ENCODE measurements around the gene CLIC2.
"Not testable (repeated sequence)": the region's sequence is repeated elsewhere in the genome, so short reads cannot be mapped to it uniquely, and the experiment has no call there.

Gene CLIC2

DNA sequence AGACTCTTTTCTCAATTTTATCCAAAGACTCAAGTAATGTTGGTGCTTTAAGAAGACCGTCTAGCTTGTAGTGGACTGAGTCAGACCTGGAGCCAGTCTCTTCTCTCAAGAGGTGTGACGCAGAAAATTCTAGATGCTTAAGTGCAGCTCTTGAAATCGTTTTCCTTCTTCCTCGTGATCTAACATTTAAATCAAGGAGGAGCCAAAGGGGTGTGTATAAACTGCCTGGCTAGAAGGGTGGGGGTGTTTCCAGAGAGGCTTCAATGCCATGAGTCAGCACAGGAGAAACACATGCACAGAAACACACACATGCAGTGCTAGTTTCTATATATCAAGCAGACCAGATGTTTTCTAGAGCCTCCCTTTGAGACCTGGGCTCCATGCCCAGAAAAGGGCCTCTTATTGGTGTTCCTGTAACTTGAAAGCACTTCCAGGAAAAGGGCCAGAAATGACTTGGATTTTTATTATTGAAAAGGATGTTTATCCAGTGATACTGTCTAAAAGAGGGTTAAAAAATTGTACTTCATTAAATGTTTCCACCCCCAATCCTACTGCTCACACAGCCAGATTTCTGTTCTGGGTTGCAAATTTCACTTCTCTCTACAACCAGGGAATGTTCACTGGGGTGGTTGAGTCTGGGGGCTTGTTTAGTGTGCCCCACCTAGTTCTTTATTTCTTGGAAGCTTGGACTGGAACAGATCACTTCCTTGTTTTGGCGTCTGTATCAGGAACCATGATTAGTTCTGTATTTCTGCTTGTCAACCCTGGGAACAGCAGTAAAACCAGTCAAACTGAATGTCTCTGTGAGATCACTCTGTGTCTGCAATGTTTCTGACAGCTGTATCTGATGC is at the start of gene CLIC2:
Gene CLIC2, minus strand, starts transcription at position 129 of the 851 bp plus-strand sequence. CDS start 187 bp downstream, outside the sequence.
- peak; percentile 4 to 36 for DNase-seq

DNA sequence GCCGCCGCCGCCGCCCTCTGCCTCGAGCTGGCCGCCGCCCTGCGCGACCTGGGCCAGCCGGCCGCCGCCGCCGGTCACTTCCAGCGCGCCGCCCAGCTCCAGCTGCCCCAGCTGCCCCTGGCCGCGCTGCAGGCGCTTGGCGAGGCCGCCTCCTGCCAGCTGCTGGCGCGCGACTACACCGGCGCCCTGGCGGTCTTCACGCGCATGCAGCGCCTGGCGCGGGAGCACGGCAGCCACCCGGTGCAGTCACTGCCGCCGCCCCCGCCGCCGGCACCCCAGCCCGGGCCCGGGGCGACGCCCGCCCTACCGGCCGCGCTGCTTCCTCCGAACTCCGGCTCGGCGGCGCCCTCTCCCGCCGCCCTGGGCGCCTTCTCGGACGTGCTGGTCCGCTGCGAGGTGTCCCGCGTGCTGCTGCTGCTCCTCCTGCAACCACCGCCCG is 48.1 kb upstream of the CLIC2 start:
- DNase-seq, result not testable (repeated sequence)

DNA sequence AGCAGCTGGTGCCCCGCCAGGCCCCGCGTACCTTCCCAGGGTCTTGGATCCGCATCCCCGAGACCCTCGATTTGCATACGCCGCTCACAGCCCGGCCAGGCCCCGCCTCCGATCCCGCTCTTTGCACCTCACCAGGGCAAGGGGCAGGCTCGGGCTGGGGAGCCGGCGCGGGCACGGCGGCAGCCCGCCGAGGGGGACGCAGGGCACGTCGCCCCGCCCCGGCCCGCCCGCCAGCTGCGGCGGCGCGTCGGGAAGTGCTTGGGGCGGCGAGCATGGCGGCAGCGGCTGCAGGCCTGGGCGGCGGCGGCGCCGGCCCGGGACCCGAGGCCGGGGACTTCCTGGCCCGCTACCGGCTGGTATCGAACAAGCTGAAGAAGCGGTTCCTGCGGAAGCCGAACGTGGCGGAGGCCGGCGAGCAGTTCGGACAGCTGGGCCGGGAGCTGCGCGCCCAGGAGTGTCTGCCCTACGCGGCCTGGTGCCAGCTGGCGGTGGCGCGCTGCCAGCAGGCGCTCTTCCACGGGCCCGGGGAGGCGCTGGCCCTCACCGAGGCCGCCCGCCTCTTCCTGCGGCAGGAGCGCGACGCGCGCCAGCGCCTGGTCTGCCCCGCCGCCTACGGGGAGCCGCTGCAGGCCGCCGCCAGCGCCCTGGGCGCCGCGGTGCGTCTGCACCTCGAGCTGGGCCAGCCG is 47.6 kb upstream of the CLIC2 start, which contains the start of gene F8A2:
Gene F8A2, plus strand, starts transcription at position 253 of the 686 bp plus-strand sequence. Its CDS starts 20 bp downstream, at position 273.
- not testable (repeated sequence) for DNase-seq

DNA sequence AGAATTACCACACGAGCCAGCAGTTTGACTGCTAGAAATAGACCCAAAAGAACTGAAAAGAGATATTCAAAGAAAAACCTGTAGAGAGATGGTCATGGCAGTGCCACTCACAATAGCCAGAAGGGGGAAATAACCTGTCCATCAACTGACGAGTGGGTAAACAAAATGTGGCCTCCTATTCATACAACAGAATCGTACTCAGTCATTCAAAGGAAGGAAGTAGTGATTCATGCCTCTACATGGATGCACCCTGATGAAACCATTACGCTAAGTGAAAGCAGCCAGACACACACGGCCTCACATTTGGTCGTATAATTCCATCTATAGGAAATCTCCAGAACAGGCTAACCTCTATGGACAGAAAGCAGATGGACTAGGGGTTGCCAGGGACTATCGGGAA is 45.4 kb upstream of the CLIC2 start:
- not testable (repeated sequence) for DNase-seq

DNA sequence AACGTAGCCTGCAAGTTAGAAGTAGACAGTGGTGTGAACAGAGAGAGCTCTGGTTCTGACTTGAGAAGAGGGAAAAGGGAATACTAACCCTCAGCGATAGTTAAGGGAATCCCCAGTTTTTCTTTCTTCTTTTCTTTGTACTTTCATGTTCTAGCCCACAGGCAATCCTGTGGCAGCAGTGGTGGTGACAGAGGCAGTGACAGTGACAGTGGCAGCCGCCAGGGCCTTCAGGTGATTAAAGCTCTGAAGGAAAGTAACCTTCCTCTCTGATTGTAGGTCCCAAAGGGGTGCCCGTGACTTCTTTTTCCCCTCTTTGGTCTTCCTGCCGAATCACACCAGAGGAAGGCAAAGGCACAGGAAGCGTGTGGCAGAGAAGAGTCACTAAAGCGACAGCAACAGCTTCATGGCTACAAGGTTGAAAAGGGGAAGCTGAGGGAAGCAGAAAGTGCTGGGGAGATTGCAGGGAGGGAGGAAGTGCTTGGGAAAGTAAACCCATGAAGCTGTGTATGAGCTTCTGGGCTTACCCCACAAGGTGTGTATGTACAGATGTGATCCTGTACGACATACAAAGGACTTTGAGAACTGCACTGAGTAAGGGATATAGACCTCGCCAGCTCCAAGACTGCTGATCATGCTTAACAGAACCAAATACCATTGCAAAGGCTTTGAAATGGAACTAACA is 39.5 kb upstream of the CLIC2 start:
- not testable (repeated sequence) for DNase-seq

DNA sequence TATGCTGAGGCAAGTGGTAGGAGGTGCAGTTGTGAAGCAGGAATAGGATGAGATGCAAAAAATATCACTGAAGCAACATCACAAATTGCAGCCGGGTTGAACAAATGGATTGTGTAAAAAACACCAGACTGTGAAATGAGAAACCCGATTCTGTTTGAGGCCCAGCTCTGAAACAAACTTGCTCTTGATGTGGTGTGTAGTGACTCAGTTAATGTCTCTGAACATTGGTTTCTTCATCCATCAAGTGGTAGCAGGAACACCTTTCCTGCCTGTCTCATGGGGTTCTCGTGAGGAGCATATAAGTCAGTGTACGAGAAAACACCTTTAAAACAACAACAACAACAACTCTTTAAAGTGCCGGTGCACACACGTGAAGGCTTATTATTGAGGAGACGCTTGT is 29.3 kb upstream of the CLIC2 start:
- not testable (repeated sequence) for DNase-seq

DNA sequence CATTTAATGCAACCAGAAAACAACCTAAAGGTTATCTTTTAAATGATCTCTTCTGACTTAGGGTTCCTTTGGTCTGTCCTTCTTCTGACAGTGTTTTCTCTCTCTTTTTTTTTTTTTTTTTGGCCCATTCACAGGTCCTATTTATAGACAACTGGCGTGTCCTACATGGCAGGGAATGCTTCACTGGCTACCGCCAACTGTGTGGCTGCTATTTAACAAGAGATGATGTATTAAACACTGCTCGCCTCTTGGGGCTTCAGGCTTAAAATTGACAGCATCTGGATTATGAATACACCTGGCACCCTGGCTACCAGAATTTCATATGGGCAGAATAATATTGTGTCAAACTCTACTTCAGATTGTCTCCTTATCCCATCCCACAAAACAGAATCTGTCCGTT is 15.0 kb upstream of the CLIC2 start:
- DNase-seq, result not testable (repeated sequence)

DNA sequence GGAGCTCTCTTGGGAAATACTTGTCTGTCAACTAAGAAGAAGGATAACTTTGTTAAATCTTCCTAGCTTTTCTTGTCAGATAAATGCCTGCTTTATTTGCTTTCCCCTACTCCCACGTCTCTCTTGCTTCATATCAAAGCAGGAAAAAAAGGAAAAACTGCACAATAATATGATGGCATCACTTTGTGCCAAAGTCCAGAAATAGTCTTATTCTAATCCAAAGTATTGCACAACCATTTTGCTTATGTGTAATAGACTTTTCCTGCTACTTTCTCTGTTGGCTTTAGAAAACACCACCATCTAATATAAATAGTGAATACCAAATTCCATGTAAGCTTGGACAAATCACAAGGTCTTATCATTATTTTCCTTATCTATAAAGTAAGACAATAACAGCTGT is 11.3 kb upstream of the CLIC2 start:
- not testable (repeated sequence) for DNase-seq

DNA sequence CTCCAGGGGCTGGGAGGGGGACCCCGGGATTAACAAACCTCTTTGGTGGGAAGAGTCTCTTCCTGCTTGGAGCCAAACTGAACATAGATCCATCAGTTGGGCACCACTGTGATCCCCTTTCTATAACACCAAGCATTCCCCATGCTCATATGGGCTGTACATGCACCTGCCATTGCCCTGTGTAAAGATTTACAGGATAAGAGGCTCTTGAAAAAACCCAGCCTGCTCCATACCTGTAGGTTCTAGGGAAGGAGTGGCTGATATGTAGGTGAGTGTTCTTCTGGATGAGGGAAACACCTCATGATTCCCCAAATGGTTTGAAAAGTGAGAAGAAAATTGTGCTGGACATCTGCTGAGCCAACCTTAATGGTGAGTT is 911 bp upstream of the CLIC2 start:
- DNase-seq, result not testable (repeated sequence)

DNA sequence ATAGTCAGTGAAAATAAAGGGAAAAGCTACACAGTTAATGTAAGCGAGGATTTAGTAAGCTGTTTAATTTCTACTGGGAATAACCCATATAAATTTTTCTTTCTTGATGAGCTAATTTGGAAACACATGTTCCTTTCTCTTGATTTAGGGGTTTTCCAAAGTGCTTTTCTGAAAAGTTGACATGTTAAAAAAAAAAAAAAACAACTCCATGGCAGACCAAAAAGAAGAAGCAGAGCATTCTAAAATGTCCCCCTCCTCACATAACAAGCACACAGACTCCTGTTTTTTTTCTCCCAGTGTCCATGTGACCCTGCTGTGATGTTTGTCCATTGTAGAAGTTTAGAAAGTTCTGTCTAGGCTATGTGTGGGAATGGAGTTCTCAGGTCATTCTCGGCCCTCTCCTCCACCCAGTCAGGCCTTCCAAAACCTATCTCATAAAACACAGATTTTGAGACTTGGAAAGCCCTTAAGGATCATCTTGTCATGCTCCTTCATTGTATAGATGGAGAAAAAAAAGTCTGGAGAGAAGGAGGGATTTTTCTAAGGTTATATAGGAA is 792 bp downstream of the CLIC2 start:
- DNase-seq, result no peak

DNA sequence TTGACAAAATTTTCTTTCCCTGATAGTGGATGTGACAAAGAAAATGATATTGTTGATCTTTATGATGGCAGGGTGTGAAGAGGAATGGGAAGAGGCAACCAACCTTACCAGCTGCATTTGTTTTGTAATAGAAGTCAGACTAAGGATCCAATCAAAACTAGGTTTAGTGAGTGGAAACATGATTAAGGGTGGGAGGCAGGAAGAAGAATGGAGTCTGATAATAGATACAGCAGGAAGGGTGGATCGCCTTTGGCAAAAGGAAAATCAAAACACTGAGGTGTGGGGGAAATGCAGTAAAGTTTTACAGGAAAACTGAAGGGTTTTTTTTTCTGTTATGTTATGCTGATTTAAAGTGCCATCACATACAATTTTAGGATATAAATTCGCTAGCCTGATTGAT is 3.4 kb downstream of the CLIC2 start:
- no peak for DNase-seq

DNA sequence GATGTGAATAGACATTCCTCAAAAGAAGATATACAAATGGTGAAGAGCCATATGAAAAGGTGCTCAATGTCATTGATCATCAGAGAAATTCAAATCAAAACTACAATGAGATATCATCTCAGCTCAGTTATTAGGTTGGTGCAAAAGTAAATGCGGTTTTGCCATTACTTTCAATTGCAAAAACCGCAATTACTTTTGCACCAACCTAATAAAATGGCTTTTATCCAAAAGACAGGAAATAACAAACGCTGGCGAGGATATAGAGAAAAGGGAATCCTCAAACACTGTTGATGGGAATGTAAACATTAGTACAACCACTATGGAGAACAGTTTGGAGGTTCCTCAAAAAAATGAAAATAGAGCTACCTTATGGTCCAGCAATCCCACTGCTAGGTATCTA is 5.1 kb downstream of the CLIC2 start:
- no peak for DNase-seq

DNA sequence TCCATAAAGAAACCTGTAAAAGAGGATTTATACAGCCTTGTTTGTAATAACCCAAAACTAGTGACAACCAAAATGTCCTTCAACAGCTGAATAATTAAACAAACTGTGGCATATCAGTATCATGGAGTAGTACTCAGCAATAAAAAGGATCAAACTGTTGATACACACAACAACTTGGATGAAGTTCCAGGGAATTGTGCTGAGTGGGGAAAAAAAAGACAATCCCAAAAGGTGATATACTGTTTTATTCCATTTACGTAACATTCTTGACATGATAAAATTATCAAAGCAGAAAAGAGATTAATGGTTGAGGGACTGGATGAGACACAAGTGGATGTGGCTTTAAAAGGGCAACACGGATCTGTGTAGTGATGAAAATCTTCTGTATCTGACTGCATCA is 7.8 kb downstream of the CLIC2 start:
- DNase-seq, result no peak

DNA sequence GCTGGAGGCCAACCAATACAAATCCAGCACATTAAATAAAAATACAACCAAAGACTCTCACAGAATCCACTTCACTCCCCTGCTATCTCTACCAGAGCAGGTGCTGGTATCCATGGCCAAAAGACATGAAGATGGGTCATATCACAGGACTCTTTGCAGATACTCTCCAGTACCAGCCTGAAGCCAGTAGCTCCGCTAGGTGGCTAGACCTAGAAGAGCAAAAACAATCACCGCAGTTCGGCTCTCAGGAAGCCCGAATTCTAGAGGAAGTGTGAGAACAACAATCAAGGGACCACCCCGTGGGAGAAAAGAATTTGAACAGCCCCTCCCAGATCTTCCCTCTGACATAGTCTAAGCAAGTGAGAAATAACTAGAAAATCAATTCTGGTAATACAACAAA is 20.2 kb downstream of the CLIC2 start:
- peak; percentile 38 to 64 for DNase-seq

DNA sequence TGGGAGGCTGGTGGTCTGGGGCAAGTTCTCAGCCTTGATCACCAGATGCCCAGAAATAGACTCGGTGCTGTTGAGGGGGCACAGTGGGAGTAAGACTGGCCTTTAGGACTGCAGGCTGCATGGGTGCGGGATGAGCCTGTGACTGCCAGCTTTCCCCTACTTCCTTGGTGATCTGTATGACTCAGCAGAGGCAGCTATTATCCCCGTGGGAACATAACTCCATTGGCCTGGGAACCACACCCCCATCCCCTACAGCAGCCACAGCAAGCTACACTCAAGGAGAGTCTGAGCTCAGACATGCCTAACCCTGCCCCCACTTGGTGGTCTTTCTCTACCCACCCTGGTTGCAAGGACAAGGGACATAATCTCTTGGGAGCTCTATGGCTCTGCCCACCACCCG is 20.6 kb downstream of the CLIC2 start:
- DNase-seq, result peak; percentile 19 to 32

DNA sequence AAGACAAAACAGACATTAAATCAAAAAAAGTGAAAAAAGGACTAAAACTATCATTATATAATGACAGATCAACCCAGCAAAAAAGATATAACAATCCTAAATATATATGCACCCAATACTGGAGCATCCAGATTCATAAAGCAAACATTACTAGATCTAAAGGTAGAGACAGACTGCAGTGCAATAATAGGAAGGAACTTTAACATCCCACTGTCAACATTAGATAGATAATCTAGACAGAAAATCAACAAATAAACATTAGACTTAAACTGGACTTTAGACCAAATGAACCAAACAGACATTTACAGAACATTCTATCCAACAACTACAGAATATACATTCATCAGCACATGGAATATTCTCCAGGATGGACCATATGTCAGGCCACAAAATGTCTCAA is 40.6 kb downstream of the CLIC2 start:
- DNase-seq, result no peak

DNA sequence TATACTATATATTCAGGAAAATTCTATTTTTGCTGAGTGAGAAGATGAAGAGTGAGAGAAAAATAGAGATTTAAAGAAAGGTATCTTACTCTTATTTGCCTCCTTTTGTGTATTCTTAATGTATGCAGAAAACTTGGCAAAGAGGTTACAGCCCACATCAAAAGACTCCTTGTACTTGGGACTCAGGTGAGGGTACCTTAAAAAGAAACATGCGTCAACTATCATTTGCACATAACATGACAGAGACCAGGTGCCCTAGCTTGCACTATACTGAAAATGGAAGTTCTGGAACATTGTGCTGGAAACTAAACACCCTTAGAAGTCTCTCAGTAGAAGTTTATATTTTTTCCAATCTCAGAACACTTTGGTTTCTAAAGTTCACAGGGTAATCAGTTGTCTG is 54.5 kb downstream of the CLIC2 start:
- DNase-seq, result no peak

DNA sequence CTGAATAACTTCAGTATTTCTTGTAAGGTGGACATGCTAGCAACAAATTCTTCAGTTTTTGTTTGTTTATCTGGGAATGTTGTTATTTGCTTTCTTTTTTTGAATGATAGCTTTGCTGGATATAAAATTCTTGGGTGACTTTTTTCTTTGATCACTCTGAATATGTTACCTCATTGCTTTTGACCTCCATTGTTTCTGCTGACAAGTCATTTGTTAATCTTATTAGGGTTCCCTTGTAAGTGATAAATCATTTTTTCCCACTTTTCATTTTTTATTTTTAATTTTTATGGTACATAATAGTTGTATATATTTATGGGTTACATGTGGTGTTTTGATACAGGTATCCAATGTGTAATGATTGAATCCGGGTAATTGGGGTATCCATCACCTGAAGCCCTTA is 63.4 kb downstream of the CLIC2 start:
- DNase-seq, result no peak

DNA sequence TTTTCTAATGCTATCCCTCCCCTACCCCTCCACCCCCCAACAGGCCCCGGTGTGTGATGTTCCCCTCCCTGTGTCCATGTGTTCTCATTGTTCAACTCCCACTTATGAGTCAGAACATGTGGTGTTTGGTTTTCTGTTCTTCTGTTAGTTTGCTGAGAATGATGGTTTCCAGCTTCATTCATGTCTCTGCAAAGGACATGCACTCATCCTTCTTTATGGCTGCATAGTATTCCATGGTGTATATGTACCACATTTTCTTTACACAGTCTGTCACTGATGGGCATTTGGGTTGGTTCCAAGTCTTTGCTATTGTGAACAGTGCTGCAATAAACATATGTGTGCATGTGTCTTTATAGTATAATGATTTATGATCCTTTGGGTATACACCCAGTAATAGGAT is 66.4 kb downstream of the CLIC2 start:
- DNase-seq, result not testable (repeated sequence)

DNA sequence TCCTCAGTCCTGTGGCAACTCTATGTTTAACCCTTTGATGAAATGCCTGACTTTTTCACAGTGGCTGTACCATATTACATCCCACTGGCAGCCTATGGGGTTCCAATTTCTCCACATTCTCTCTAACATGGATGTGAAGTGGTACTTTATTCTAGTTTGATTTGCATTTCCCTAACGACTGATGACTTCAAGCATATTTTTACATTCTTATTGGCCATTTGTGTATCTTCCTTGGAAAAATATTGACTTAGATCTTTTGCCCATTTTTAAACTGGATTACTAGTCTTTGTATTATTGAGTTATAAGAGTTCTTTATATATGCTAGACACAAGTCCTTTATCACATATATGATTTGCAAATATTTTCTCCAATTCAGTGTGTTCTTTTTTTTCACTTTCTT is 68.0 kb downstream of the CLIC2 start:
- DNase-seq, result no peak

DNA sequence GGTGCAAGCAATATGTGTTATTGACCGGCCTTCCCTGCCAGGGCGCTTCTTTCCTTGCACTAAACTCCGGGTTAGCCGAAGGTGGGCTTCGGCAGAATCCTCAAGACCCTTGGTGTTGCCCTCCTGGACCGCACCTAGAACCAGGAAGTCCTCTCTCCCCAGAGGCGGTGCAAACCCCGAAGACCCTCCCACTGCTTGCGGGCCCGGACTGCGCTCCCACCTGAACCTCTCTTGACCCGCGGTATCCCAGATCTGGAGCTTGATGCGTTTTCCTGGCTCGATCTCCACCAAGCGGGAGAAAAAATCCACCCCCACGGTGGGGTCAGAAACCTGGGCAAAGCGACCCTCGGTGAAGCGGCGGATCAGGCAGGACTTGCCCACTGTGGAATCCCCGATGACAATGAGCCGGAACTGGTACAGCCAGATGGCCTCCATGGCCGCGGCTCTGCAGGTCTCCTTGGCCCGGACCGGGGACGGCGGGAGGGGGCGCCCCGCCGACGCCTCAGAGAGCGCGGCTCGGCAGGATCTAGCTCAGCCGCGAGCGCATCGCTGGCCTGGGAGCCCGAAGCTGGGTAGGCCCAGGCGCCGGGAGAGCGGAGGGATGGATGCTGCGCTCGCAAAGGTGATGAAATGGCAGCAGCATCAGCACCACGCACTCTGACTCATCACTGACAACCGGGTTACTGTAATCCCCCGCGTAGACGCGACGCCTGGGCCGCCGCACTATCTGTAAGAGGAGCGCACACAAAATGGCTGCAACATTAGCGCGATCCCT is 70.4 kb downstream of the CLIC2 start, which contains the start of gene RAB39B:
Gene RAB39B, minus strand, starts transcription at position 638 of the 775 bp plus-strand sequence. Its CDS starts 203 bp downstream, at position 435.
- peak; percentile 64 to 71 for DNase-seq
